PFSK-1 (cell line): ENCODE measurements around the gene UBFD1.

ENCODE experiments used
- POLR2AphosphoS5 ChIP-seq: IDR thresholded peaks from 2 replicates; pipeline ENCODE4 v1.6.1; 2012; ENCODE audit warnings: low read depth, mild to moderate bottlenecking, control low read depth, low read length, moderate library complexity
- REST ChIP-seq, 2 experiments: IDR thresholded peaks; 2 replicates each; pipeline versions ENCODE4 v1.6.1 to v1.8.0; 2011 to 2012; ENCODE audit warnings: low read depth in 2 of 2, low read length in 2 of 2, control low read depth in 1 of 2, inconsistent platforms in 1 of 2, mild to moderate bottlenecking in 1 of 2, moderate library complexity in 1 of 2; ENCODE audit not compliant: insufficient read depth in 1 of 2
- TAF1 ChIP-seq: IDR thresholded peaks from 2 replicates; pipeline ENCODE4 v1.6.1; 2012; ENCODE audit warnings: low read length, control low read depth, borderline replicate concordance; ENCODE audit not compliant: insufficient read depth

DNA sequence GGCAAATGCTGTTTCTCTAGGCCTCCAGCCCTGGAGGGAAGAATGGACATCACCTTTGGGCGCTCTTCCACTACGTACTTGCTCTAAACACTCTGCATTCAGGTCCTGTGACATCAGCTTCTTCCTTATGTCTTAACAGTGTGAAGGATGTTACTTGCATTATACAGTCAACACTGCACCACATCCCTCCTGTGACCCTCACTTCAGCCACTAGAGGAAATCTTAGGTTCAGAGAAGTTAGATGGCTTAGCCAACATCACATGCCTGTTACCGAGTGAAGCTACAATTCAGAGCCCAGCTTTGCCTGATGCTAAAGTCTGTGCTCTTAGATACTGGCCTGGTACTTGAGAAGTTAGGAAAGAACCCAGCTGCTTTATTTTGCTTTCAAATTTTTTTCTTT is 18.3 kb downstream of the UBFD1 start:
- TF ChIP-seq REST (IDR thresholded peaks at IDR 0.05; ENCODE audit: insufficient read depth in 1 of 2, low read depth in 2 of 2, low read length in 2 of 2) (no peak), TAF1 (no peak), POLR2AphosphoS5 (no peak)
